Femur (tissue), 1 donor: ENCODE data around the gene OR2V2.
"Not testable (repeated sequence)": the region's sequence is repeated elsewhere in the genome, so short reads cannot be mapped to it uniquely, and the experiment has no call there.

Experiments used
- DNase-seq: peaks from one replicate; pipeline ENCODE4 v3.0.0-alpha.2; 2017

The OR2V2 gene, protein sequence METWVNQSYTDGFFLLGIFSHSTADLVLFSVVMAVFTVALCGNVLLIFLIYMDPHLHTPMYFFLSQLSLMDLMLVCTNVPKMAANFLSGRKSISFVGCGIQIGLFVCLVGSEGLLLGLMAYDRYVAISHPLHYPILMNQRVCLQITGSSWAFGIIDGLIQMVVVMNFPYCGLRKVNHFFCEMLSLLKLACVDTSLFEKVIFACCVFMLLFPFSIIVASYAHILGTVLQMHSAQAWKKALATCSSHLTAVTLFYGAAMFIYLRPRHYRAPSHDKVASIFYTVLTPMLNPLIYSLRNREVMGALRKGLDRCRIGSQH

DNA sequence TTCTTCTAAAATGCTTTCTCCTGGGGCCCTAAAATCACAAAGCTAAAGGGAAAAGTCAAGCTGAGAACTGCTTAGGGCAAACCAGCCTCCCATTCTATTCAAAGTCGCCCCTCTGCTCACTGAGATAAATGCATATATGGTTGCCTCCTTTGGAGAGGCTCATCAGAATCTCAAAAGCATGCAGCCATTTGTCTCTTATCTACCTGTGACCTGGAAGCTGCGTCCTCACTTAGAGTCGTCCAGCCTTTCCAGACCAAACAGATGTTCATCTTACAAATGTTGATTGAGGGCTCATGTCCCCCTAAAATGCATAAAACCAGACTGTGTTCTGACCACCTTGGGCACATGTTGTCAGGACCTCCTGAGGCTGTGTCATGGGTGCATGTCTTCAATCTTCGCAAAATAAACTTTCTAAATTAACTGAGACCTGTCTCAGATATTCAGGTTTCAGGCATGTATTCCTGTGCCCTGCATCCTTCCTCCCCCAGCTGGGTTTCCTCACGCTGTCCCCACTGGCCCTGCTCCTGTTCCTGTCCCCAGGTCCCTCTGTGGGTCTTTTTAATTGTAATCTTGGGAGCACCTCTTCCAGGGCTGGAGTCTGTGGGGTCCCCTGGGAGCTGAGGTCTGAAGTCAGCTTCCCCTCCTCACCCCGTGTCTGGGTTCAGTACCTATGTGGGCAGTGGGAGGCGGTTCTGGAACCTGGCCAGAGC is at the start of gene OR2V2:
Gene OR2V2 (plus strand): TSS at position 660 of the 710 bp plus-strand sequence. CDS start 7,357 bp downstream, outside the sequence.
- not testable (repeated sequence) for DNase-seq

DNA sequence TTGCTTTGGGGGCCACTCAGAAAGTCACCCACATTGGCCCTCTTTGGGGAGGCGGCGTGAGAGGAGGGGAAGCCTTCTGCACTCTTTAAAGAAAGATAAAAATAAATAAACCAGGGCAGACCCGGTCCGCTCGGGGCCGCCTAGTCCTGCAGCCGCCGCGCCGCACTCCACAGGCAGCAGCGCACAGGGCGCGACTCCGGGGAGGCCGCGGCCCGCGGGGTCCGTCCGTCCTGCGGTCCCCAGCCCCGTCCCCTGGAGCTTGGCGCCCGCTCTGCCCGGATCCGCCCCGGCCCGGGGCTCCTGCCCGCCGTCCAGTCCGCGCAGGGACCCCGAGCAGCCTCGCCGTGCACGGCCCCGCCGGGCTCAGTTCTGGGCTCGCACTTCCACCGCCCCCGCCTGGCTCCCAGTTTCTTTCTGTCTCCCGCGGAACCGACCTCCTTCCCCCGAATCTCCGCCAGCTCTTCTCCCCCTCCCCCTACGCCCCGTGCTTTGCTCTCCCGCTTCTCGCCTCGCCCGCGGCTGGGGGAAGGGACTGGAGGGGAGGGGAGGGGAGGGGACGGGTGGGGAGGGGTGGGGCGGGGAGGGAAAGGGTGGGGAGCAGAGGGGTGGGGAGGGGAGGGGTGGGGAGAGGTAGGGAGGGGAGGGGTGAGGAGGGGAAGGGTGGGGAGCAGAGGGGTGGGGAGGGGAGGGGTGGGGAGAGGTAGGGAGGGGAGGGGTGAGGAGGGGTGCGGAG is 49.5 kb upstream of the OR2V2 start:
- DNase-seq, result not testable (repeated sequence)

DNA sequence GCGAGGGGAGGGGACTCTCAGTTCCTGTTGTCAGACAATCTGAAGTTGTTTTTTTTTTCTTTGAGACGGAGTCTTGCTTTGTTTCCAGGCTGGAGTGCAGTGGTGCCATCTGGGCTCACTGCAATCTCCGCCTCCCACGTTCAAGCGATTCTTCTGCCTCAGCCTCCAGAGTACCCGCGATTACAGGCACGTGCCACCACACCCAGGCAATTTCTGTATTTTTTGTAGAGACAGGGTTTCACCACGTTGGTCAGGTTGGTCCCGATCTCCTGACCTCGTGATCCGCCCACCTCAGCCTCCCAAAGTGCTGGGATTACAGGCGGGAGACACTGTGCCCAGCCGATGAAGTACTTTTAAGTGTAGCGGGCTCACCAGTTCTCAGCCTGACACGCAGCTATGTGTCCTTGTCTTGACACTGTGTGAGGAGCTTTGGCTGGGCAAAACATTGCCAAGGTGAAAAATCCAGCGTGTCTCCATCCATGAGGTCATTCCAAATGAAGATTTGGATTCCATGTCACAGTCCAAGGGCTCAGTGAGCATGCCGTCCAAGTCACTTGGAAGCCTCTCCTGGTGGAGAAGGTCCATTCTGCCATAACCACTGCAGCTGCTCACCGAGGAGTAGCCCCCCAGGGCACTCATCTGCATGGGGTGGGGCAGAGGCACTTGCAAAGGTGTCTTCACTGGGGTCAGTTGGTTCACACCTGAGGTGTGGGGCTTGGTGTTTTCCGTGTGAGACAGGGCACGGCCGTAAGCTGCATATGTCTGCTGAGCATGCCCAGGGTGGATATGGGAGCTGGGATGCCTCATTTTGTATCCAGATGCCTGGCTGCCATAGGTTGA is 48.4 kb upstream of the OR2V2 start:
- no peak for DNase-seq

DNA sequence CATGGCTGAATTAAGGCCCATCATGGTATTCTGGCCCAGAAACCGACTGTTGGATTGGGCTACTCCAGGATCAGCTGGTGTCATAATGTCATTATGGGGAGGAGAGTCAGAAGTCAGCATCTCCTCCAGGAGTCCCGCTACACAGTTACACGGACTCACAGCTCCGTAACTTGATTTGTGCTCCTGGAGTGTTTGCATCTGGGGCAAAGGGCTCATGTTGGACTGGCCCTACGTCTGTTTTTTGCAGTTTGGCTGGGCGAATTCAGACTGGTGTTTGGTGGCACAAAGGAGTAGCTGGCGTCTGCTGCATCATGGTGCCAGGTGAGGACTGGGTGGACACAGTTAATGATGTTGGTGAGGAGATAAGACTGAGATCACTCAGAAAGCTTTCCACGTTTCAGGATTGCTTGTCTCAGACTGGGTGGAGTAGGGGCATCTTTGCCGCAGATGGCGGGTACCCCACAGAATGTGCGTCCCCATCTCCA is 47.7 kb upstream of the OR2V2 start:
- no peak for DNase-seq

DNA sequence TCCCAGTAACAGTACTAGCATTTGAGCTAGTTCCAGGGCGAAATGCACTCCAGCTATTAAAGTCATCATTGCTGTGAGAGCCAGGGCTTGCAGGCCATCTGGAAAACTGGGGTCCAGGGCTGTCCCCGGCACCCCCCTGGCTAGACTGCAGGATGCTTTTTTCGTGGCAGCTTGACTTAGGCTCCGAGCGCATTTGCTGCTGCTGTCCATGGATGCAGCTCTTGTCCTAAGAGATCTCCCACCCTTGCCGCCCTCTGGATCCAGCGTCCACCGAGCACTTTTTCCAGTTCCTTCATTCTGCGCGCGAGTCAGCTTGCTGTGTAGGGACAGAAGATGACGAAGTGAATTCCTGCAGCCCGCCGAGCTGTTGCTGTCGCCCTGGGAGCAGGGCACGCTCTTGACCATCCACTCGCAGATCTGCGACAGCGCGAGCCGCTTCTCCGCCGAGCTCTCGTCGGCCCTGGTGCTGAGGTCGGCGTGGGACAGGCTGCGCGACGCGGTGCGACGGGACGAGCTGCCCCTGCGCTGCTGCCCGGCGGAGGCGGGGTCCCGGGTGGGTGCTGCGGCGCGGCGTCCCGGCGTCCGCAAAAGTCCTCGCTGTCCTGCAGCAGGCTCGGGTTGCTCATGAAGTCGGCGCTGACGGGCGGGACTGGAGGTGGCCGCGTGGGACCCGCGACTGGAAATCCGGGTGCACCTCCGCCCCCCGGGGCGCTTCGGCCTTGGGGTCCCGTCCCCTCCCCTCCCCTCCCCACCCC is 47.1 kb upstream of the OR2V2 start:
- DNase-seq, result no peak

DNA sequence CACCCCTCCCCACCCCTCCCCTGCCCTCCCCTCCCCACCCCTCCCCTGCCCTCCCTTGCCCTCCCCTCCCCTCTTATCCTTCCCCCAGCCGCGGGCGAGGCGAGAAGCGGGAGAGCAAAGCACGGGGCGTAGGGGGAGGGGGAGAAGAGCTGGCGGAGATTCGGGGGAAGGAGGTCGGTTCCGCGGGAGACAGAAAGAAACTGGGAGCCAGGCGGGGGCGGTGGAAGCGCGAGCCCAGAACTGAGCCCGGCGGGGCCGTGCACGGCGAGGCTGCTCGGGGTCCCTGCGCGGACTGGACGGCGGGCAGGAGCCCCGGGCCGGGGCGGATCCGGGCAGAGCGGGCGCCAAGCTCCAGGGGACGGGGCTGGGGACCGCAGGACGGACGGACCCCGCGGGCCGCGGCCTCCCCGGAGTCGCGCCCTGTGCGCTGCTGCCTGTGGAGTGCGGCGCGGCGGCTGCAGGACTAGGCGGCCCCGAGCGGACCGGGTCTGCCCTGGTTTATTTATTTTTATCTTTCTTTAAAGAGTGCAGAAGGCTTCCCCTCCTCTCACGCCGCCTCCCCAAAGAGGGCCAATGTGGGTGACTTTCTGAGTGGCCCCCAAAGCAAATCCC is 46.2 kb upstream of the OR2V2 start:
- DNase-seq, result not testable (repeated sequence)

DNA sequence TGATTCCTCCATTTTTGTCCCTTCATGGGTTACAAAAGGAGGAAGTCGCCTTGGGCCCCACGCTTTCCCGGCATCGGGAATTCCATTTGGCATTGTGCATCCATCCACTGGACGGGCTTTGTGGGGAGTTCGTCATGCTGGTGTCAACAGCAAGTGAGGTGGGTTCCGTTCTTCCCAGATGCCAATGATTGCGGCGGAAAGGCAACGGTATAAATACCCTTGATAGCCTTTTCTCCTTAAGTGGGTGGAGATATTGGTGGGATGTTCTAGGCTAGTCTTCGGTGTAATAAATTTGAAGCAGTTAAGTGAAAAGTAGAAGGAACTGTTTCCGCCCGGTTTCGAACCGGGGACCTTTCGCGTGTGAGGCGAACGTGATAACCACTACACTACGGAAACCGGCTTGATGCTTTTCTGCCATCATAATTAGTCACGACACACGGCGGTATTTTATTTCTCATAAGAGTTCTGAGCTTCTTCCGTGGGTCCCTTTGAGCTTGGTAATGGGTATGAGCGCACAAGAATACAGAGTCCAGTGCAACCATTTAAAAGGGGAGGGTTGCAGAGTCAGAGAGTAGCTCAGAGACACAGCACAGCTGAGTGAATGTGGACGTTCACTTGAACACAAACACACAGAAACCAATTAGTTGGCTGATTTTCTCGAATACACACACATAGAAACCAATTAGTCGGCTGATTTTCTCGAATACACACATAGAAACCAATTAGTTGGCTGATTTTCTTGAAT is 45.3 kb upstream of the OR2V2 start:
- DNase-seq, result not testable (repeated sequence)

DNA sequence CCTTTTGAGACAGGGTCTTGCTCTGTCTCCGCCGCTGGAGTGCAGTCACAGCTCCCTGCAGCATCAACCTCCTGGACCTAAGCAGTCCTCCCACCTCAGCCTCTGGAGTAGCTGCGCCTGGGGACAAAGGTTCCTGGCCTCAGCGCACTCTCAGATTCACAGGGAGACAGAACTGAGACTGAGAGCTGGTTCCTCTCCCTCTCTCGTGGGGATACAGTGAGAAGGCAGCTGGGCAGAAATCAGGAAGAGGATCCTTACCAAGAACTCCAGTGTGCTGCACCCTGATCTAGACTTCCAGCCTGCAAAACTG is 43.2 kb upstream of the OR2V2 start:
- DNase-seq, result not testable (repeated sequence)

DNA sequence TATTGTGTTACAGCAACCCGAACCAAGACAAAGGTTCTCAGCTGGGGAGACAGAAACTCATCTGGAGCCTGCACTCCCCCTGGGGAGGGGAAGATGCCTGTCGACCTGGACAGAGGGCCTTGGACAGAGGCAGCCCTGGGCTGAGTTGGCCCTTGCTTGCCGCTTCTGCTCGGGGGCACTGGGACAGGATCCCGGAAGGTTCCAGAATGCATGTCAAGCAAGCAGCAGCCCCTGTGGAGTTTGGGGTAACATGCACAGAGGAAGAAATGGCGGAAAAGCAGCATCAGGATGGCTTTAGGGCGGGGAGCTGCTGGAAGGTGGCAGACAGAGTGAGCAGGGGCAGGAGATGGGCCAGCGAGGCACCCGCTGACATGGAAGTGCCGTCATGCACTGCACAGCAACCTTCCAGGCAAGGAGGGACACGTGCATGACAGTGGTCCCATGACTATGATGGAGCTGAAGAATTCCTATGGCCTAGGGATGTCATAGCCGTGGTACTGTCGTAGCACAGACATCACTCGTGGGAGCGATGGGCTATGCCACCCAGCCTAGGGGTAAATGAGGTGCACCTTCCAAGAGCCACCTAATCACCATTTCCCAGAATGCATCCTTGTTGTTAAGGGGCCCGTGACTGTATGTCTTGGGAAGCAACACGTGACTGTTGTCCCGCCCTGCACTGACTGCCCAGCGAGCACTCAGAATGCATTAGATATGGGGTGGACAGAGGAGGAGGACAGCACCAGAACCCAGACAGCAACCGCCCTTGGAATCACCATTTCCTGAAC is 42.6 kb upstream of the OR2V2 start:
- not testable (repeated sequence) for DNase-seq

DNA sequence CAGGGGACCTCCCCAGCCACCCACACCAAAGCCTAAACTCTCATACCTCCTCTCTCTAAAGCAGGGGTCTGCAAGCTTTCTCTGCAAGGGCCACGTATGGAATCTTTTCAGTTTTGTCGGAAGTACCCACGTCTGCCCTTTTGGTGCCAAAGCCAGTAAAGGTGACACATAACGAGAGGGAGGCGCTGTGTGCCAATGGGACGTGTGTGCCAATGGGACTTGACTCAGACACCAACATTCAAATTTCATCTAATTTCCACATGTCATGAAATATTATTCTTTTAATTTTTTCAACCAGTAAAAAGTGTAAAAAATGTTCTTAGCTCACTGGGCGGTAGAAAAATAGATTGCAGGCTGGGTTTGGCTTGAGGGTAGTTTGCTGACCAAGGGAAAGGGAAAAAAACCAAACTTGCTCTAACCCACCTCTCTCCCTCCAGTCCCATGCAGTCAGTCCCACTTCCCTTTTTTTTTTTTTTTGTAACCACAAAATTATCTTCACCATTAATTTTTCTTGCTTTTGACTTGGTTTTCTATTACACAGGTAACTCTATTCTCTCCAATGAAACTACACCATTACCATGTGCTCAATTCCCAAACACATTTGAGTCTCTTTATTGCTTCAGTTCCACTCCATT is 41.9 kb upstream of the OR2V2 start:
- DNase-seq, result no peak

DNA sequence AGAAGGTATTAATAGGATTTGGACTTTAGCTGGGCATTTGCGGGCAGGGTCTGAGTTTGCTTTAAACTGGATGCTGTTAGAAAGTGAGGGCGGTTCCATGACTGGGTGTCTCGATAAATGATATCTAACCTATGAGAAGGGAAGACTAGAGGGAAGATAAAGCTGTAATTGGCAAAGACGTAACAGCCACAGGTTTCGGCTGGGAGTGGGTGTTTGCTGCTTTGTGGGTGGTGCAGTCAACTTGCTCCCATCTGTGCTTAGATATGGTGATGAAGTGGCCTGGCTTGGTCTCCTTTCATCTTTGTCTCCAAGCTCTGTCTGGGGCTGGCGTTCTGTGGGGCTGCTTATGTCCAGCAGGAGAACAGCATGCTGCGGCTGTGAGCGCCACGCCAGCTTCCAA is 39.7 kb upstream of the OR2V2 start:
- no peak for DNase-seq

DNA sequence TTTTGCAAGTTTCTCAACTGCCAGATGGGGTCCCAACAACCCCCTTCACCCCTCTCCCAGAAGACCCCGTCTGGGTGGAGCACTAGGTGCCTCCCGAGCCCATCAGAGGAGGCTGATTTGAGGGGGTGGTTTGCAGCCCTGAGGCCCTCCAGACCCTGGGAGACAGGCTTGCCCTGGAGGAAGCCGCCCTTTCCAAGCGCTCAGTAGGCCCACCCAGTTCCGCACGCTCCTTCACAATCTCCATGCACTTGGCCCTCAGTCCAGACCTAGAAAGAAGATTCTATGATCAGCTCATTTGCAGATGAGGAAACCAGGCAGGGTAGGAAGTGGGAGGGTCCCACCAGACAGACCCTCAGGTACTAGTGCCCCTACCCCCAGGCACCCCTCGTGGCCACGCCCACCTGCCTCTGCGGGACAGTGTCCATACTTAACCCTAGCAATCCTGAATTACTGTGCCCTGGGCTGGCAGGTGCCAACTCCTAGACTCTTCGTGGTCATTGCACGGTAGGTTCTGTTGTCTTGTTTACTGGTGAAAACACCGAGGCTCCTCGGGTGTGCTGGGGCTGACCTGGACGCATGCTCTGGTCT is 38.7 kb upstream of the OR2V2 start:
- no peak for DNase-seq

DNA sequence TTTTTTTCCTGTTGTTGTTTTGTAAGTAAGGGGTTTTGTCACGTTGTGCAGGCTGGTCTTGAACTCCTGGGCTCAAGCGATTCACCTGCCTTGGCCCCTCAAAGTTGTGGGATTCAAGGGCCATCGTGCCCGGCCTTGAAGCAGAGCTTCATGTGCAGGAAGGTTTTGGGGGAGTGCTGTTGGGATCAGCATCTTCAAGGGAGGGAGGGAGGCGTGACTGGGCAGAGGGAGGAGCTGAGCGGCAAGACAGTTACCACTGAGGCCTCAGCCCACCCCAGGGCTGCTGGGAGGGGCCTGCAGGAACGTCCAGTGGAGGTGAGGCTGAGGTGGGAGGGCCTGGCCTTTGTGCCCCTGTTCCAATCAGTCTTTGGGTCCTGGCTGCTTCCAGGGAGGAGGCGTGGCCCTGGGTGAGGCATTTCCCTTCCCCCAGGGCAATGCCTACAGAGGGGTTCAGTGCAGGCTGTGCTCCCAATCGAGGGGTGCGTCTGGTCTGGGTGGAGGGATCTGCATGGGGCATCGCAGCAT is 37.8 kb upstream of the OR2V2 start:
- no peak for DNase-seq

DNA sequence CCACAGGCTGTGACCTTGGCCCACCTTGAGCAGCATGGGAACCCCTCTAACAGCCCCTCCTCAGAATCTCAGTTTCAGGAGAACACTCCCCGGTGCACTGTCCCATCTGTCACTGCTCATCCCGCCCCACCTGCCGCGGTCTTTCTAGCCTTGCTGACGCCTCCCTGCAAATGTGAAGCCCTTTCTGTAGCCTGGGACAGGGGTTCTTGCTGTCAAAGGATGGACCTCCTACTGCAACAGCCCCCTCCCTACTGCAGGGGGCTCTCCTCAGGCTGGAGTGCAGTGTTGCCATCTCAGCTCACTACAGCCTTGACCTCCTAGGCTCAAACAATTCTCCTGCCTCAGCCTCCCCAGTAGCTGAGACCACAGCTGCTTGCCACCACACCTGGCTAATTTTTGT is 36.4 kb upstream of the OR2V2 start:
- no peak for DNase-seq

DNA sequence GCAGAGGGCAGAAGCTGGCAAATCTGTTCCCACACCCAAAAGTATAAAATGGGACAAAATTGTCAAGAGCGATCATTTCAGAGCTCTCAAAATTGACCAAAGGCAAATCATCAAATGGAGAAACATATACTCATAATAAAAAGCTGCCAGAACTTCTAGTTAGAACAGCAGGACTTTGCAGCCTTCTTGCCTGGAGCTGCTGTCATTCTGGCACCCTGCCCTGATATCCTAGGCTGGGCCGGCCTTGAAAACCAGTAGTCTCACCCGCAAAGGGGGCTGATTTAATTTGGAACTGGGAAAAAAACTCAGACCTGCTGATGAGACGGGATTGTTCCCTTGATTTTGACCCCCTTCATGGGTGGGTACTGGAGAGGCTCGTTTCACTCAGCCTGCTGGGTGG is 34.9 kb upstream of the OR2V2 start:
- DNase-seq, result no peak

DNA sequence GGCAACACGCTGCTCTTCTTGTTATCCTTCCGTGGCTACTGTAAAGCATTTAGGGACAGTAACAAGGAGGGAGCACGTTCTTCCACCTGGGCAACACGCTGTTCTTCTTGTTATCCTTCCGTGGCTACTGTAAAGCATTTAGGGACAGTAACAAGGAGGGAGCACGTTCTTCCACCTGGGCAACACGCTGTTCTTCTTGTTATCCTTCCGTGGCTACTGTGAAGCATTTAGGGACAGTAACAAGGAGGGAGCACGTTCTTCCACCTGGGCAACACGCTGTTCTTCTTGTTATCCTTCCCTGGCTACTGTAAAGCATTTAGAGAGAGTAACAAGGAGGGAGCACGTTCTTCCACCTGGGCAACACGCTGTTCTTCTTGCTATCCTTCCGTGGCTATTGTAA is 33.8 kb upstream of the OR2V2 start:
- DNase-seq, result not testable (repeated sequence)

DNA sequence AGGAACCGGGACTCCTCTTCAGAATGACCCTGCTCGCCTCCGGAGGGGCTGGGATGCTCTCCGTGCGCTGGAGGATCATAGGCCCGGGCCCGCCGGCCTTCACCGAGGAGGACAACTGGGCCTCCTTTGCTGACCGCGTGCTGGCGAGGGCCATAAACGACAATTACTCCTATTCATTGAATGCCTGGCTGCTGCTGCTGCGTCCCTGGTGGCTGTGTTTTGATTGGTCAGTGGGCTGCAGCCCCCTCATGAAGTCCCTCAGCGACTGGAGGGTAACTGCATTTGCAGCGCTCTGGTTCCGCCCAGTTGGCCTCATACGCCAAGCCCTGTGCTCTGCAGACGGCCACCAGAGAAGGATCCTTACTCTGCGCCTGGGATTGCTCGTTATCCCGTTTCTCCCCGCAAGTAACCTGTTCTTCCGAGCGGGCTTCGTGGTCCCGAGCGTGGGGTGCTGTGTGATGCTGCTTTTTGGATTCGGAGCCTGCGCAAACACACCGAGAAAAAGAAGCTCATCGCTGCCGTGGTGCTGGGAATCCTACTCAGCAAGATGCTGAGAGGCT is 33.0 kb upstream of the OR2V2 start:
- DNase-seq, result no peak
